Measurements from ENCODE around the gene ANKRD27. TPM values are rescaled to one million over a fixed set of nuclear protein-coding genes. Genes with fewer than 3 reads are reported as not detected.
A peak's percentile ranks its signal among the peaks of the same experiment; 100 is the strongest.

ANKRD27 gene
- 25.7 and 27.1 TPM in 2 replicates for polyA plus RNA-seq (2011; rRNA removed)
- polyA minus RNA-seq (2011; rRNA and poly(A)+ RNA removed): 27.6 and 38.4 TPM in 2 replicates

GRCh38 chr19:32674931-32675719, at the start of gene ANKRD27:
ANKRD27 (minus strand) TSS chr19:32675180; CDS start chr19:32659015, 16,165 bp downstream.
- no peak for TF ChIP-seq CTCF (IDR thresholded peaks at IDR 0.05; ENCODE audit: insufficient read depth, low read depth, low read length)
- H3K27me3 ChIP-seq (ENCODE audit: control insufficient read depth, insufficient read depth, low read length): peaks cover 18% of the 10 kb centered on the region
- DNase-seq (ENCODE audit: low read depth): peak; percentile 78
- no peaks in the 10 kb centered on the region for H3K36me3 ChIP-seq (ENCODE audit: control insufficient read depth, insufficient read depth, low read length)
- peak within 1 kb of the TSS; percentile 96 for H3K4me3 ChIP-seq (ENCODE audit: low read depth, low read length)
- ChIA-PET POLR2A (interaction anchor here (0.6 kb wide), 1 partner anchor 26 kb away, joined by 3 read pairs; no protein-coding TSS in a partner anchor), CTCF (interaction anchor here (0.5 to 1.6 kb wide), 2 partner anchors 16 to 92 kb away, joined by 3 to 6 read pairs; partner anchors contain the start of gene NUDT19)

GRCh38 chr19:32720936-32721250, 45.9 kb upstream of the ANKRD27 start:
- ChIA-PET POLR2A (no interaction called here), CTCF (no interaction called here)
- no peak overlapping the region for H3K4me3 ChIP-seq (ENCODE audit: low read depth, low read length)
- no peak for TF ChIP-seq CTCF (IDR thresholded peaks at IDR 0.05; ENCODE audit: insufficient read depth, low read depth, low read length)
- no peak for DNase-seq (ENCODE audit: low read depth)
- no peaks in the 10 kb centered on the region for H3K27me3 ChIP-seq (ENCODE audit: control insufficient read depth, insufficient read depth, low read length)
- peaks cover 2% of the 10 kb centered on the region; the same call in 1 of the 2 replicates for H3K36me3 ChIP-seq (ENCODE audit: control insufficient read depth, insufficient read depth, low read length)

GRCh38 chr19:32720216-32720935, 45.4 kb upstream of the ANKRD27 start:
- H3K4me3 ChIP-seq (ENCODE audit: low read depth, low read length): no peak overlapping the region
- TF ChIP-seq CTCF (IDR thresholded peaks at IDR 0.05; ENCODE audit: insufficient read depth, low read depth, low read length): no peak
- H3K36me3 ChIP-seq (ENCODE audit: control insufficient read depth, insufficient read depth, low read length): peaks cover 2% of the 10 kb centered on the region; the same call in 1 of the 2 replicates
- ChIA-PET POLR2A (no interaction called here), CTCF (no interaction called here)
- no peak for DNase-seq (ENCODE audit: low read depth)
- H3K27me3 ChIP-seq (ENCODE audit: control insufficient read depth, insufficient read depth, low read length): no peaks in the 10 kb centered on the region

- ChIA-PET CTCF (no interaction called here), POLR2A (no interaction called here)
- H3K4me3 ChIP-seq (ENCODE audit: low read depth, low read length): no peak within 1 kb of the TSS
- H3K36me3 ChIP-seq (ENCODE audit: control insufficient read depth, insufficient read depth, low read length): peaks cover 2% of the 10 kb centered on the region; the same call in 1 of the 2 replicates
- no peaks in the 10 kb centered on the region for H3K27me3 ChIP-seq (ENCODE audit: control insufficient read depth, insufficient read depth, low read length)
- TF ChIP-seq CTCF (IDR thresholded peaks at IDR 0.05; ENCODE audit: insufficient read depth, low read depth, low read length): no peak
- no peak for DNase-seq (ENCODE audit: low read depth)
These were observed 44.7 kb upstream of the ANKRD27 start, which contains the start of gene TDRD12 for GRCh38 chr19:32719611-32720059. TDRD12 (plus strand) TSS chr19:32719767; CDS start chr19:32720073, 306 bp downstream.

GRCh38 chr19:32718286-32718685, 43.3 kb upstream of the ANKRD27 start:
- H3K36me3 ChIP-seq (ENCODE audit: control insufficient read depth, insufficient read depth, low read length): peaks cover 2% of the 10 kb centered on the region; the same call in 1 of the 2 replicates
- no peak overlapping the region for H3K4me3 ChIP-seq (ENCODE audit: low read depth, low read length)
- no peaks in the 10 kb centered on the region for H3K27me3 ChIP-seq (ENCODE audit: control insufficient read depth, insufficient read depth, low read length)
- DNase-seq (ENCODE audit: low read depth): no peak
- no peak for TF ChIP-seq CTCF (IDR thresholded peaks at IDR 0.05; ENCODE audit: insufficient read depth, low read depth, low read length)
- CTCF ChIA-PET: no interaction called here
- POLR2A ChIA-PET: no interaction called here
